GM23338 (cell line): ENCODE measurements around the gene ZNF555. TPM values are rescaled to one million over a fixed set of nuclear protein-coding genes. Genes with fewer than 3 reads are reported as not detected.

ENCODE experiments used
- ATAC-seq: fragments of 200-7000 bp; cut with Tn5 transposase; 3 replicates; pipeline ENCODE4 v1.9.1; 2020
- DNase-seq: peaks from one replicate; pipeline ENCODE4 v3.0.0-alpha.2; 2015; ENCODE audit warnings: low spot score
- H2AFZ ChIP-seq: fragments of 200-600 bp; sonication (generic); 2 replicates; pipeline ENCODE4 v1.8.0; 2016; ENCODE audit warnings: antibody characterized with exemption, mild to moderate bottlenecking, moderate library complexity
- H3F3A ChIP-seq: fragments of 200-600 bp; sonication (generic); replicated peaks from 2 replicates; pipeline ENCODE4 v1.8.0; 2017; ENCODE audit warnings: antibody characterized with exemption, mixed run types, low read depth
- H3K27ac ChIP-seq: fragments of 200-600 bp; sonication (generic); 2 replicates; pipeline ENCODE4 v1.6.1; 2016; ENCODE audit warnings: low read depth
- H3K27me3 ChIP-seq: fragments of 200-600 bp; sonication (generic); 2 replicates; pipeline ENCODE4 v1.8.0; 2016; ENCODE audit warnings: mild to moderate bottlenecking, mixed run types, moderate library complexity; ENCODE audit not compliant: insufficient read depth
- H3K36me3 ChIP-seq: fragments of 200-600 bp; sonication (generic); 2 replicates; pipeline ENCODE4 v1.8.0; 2016; ENCODE audit warnings: mild to moderate bottlenecking; ENCODE audit not compliant: insufficient read depth
- H3K4me1 ChIP-seq: fragments of 200-600 bp; sonication (generic); 2 replicates; pipeline ENCODE4 v1.8.0; 2016; ENCODE audit warnings: mild to moderate bottlenecking, moderate library complexity; ENCODE audit not compliant: insufficient read depth
- H3K4me2 ChIP-seq: fragments of 200-600 bp; sonication (generic); 2 replicates; pipeline ENCODE4 v1.7.1; 2017; ENCODE audit warnings: mixed run types
- H3K4me3 ChIP-seq: fragments of 200-600 bp; sonication (generic); 2 replicates; pipeline ENCODE4 v1.6.1; 2016; ENCODE audit warnings: mixed run types
- H3K79me2 ChIP-seq: fragments of 200-600 bp; sonication (generic); replicated peaks from 2 replicates; pipeline ENCODE4 v1.8.0; 2017; ENCODE audit warnings: mild to moderate bottlenecking; ENCODE audit not compliant: insufficient read depth
- H3K9me2 ChIP-seq: fragments of 200-600 bp; sonication (generic); 2 replicates; pipeline ENCODE4 v1.8.0; 2017; ENCODE audit not compliant: insufficient read depth
- H4K20me1 ChIP-seq: fragments of 200-600 bp; sonication (generic); replicated peaks from 2 replicates; pipeline ENCODE4 v1.8.0; 2017; ENCODE audit warnings: mild to moderate bottlenecking; ENCODE audit not compliant: insufficient read depth
- H3K27ac Mint-ChIP-seq: 2 replicates; pipeline ENCODE4 v1.8.0; 2020; ENCODE audit warnings: inconsistent platforms, mild to moderate bottlenecking, moderate library complexity, mixed read lengths
- H3K27me3 Mint-ChIP-seq: 3 replicates; pipeline ENCODE4 v1.8.0; 2022; ENCODE audit warnings: low read depth, mild to moderate bottlenecking, moderate library complexity, mixed read lengths, inconsistent platforms; ENCODE audit not compliant: insufficient read depth, poor library complexity
- H3K36me3 Mint-ChIP-seq: 3 replicates; pipeline ENCODE4 v1.8.0; 2021; ENCODE audit warnings: low read depth, mild to moderate bottlenecking, inconsistent platforms, moderate library complexity, mixed read lengths
- H3K4me1 Mint-ChIP-seq: 3 replicates; pipeline ENCODE4 v1.8.0; 2020; ENCODE audit warnings: mild to moderate bottlenecking, inconsistent platforms, mixed read lengths
- H3K4me3 Mint-ChIP-seq: 3 replicates; pipeline ENCODE4 v1.8.0; 2021; ENCODE audit warnings: moderate library complexity, mild to moderate bottlenecking, inconsistent platforms, mixed read lengths
- H3K9me3 Mint-ChIP-seq: 3 replicates; pipeline ENCODE4 v1.8.0; 2020; ENCODE audit warnings: moderate library complexity, mild to moderate bottlenecking, inconsistent platforms, mixed read lengths
- CTCF ChIP-seq, 2 experiments: fragments of 200-600 bp in 1 of 2; sonication (generic) in 1 of 2; conservative IDR thresholded peaks; 2 replicates each; pipeline versions ENCODE4 v1.5.1 to v1.6.1; 2016 to 2017; ENCODE audit warnings: antibody characterized with exemption in 2 of 2, low read depth in 2 of 2, mild to moderate bottlenecking in 2 of 2, moderate library complexity in 1 of 2
- ETS1 ChIP-seq: IDR thresholded peaks from 2 replicates; pipeline ENCODE4 v1.6.1; 2016; ENCODE audit warnings: antibody characterized with exemption
- EZH2 ChIP-seq: fragments of 200-600 bp; sonication (generic); IDR thresholded peaks from one replicate; pipeline ENCODE4 v1.8.0; 2017; ENCODE audit warnings: antibody characterized with exemption, mild to moderate bottlenecking, low read depth; ENCODE audit not compliant: unreplicated experiment
- EZH2phosphoT487 ChIP-seq: fragments of 200-600 bp; sonication (generic); IDR thresholded peaks from one replicate; pipeline ENCODE4 v1.8.1; 2018; ENCODE audit warnings: antibody characterized with exemption; ENCODE audit not compliant: unreplicated experiment
- JUNB ChIP-seq: IDR thresholded peaks from one replicate; pipeline ENCODE4 v1.6.1; 2016; ENCODE audit warnings: antibody characterized with exemption; ENCODE audit not compliant: unreplicated experiment
- NANOG ChIP-seq: IDR thresholded peaks from 2 replicates; pipeline ENCODE4 v1.6.1; 2016; ENCODE audit warnings: antibody characterized with exemption, borderline replicate concordance
- POLR2AphosphoS5 ChIP-seq: IDR thresholded peaks from 2 replicates; pipeline ENCODE4 v1.6.1; 2016; ENCODE audit warnings: antibody characterized with exemption, low read depth
- REST ChIP-seq: IDR thresholded peaks from one replicate; pipeline ENCODE4 v1.6.1; 2018; ENCODE audit warnings: antibody characterized with exemption; ENCODE audit not compliant: unreplicated experiment
- STAT1 ChIP-seq: IDR thresholded peaks from one replicate; pipeline ENCODE4 v1.6.1; 2016; ENCODE audit warnings: antibody characterized with exemption; ENCODE audit not compliant: unreplicated experiment
- ZNF114 ChIP-seq: fragments of 250-450 bp; sonication (Bioruptor Pico); IDR thresholded peaks from 2 replicates; pipeline ENCODE4 v1.5.0; 2020; ENCODE audit warnings: mild to moderate bottlenecking, moderate library complexity
- ZNF331 ChIP-seq: fragments of 250-450 bp; sonication (Bioruptor Pico); IDR thresholded peaks from 2 replicates; pipeline ENCODE4 v1.5.0; 2020; ENCODE audit warnings: low read depth, mild to moderate bottlenecking, moderate library complexity
- ZNF462 ChIP-seq: fragments of 250-450 bp; sonication (Bioruptor Pico); IDR thresholded peaks from 2 replicates; pipeline ENCODE4 v1.5.0; 2020; ENCODE audit warnings: mild to moderate bottlenecking, moderate library complexity
- polyA plus RNA-seq: library from polyadenylated mRNA; unstranded; fragments of >200 nt; fragmentation: Nextera tagmentation; extraction: Ambion mirVana; gene quantifications from 2 replicates; pipeline ENCODE4 v1.2.1, GENCODE V29; 2016
- total RNA-seq: library from RNA; depleted of rRNA; stranded (reverse); fragments of >200 nt; shearing (Covaris generic); gene quantifications from 2 replicates; pipeline ENCODE4 v1.2.3, GENCODE V29; 2014

ZNF555 gene
- total and polyA plus RNA-seq, 2 experiments from 2014 or later, result 3.5 to 7.5 TPM

GRCh38 chr19:2793577-2793976 lies 47.7 kb upstream of the ZNF555 start:
- DNase-seq (no peak), ATAC-seq (no peak)
- Histone ChIP-seq H3K4me1 (no peaks in the 10 kb centered on the region), H3K4me3 (no peak overlapping the region), H3K27me3 (no peaks in the 10 kb centered on the region), H3K9me2 (no peaks in the 10 kb centered on the region), H4K20me1 (peaks cover 16% of the 10 kb centered on the region; the same call in 1 of the 2 replicates), H2AFZ (no peak overlapping the region), H3K27ac (no peak overlapping the region), H3K36me3 (peaks cover 11% of the 10 kb centered on the region), H3F3A (no peaks in the 10 kb centered on the region), H3K4me2 (no peak overlapping the region), H3K79me2 (peaks cover 24% of the 10 kb centered on the region)
- no peaks in the 10 kb centered on the region for H3K9me3 Mint-ChIP-seq
- no peak overlapping the region for H3K4me3 Mint-ChIP-seq
- H3K27ac Mint-ChIP-seq, result no peak overlapping the region
- TF ChIP-seq ETS1 (no peak), ZNF114 (CRISPR knock-in tag) (no peak), NANOG (no peak), JUNB (no peak), REST (no peak), STAT1 (no peak), POLR2AphosphoS5 (no peak), EZH2phosphoT487 (no peak), EZH2 (no peak), CTCF (conservative IDR thresholded peaks at IDR 0.05; ENCODE audit: low read depth in 2 of 2) (no peak), ZNF331 (no peak), ZNF462 (CRISPR knock-in tag) (no peak)
- H3K36me3 Mint-ChIP-seq, result peaks cover 71% of the 10 kb centered on the region
- H3K27me3 Mint-ChIP-seq, result peaks cover 16% of the 10 kb centered on the region
- peaks cover 6% of the 10 kb centered on the region; the same call in 1 of the 3 replicates for H3K4me1 Mint-ChIP-seq
